Adrenal gland (tissue), 5 donors: ENCODE results near the gene FAU.

Experiments
- CTCF ChIP-seq, 6 experiments: fragments of 450-650 bp in 4 of 6; fragments of 200-600 bp in 2 of 6; sonication (generic) in 1 of 6; IDR thresholded peaks; 1 replicate in 5 of 6; 2 replicates in 1 of 6; pipeline versions ENCODE4 v1.5.1 to v1.8.0; 2016 to 2021; ENCODE audit warnings: antibody characterized with exemption in 6 of 6, mild to moderate bottlenecking in 2 of 6, moderate library complexity in 1 of 6
- POLR2A ChIP-seq, 2 donors: fragments of 450-650 bp; IDR thresholded peaks; one replicate each; pipeline ENCODE4 v1.6.1; 2017; ENCODE audit warnings: antibody characterized with exemption in 2 of 2, mild to moderate bottlenecking in 2 of 2, moderate library complexity in 1 of 2
- donor health status: DM: no; HTN: no; CAD: no.

- TF ChIP-seq CTCF (IDR thresholded peaks at IDR 0.05) (no peak), POLR2A (IDR thresholded peaks at IDR 0.05) (no peak)
These were observed 25.6 kb upstream of the FAU start for GRCh38 chr11:65147352-65148075.
